NCI-H2171 (cell line): Measurements from ENCODE around the gene MT1M.
"Not testable (repeated sequence)": the region's sequence is repeated elsewhere in the genome, so short reads cannot be mapped to it uniquely, and the experiment has no call there.

Source experiments
- DNase-seq: peaks from one replicate; lab custom pipeline; 2025; lab: John Stamatoyannopoulos, UW

Gene MT1M

DNA sequence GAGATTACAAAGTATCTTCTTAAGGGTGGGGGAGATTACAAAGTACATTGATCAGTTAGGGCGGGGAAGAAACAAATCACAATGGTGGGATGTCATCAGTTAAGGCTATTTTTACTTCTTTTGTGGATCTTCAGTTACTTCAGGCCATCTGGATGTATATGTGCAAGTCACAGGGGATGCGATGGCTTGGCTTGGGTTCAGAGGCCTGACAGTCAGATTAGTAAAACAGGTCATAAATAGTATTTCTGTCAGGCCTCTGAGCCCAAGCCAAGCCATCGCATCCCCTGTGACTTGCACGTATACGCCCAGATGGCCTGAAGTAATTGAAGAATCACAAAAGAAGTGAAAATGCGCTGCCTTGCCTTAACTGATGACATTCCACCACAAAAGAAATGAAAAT, 42.1 kb downstream of the MT1M start:
- not testable (repeated sequence) for DNase-seq

DNA sequence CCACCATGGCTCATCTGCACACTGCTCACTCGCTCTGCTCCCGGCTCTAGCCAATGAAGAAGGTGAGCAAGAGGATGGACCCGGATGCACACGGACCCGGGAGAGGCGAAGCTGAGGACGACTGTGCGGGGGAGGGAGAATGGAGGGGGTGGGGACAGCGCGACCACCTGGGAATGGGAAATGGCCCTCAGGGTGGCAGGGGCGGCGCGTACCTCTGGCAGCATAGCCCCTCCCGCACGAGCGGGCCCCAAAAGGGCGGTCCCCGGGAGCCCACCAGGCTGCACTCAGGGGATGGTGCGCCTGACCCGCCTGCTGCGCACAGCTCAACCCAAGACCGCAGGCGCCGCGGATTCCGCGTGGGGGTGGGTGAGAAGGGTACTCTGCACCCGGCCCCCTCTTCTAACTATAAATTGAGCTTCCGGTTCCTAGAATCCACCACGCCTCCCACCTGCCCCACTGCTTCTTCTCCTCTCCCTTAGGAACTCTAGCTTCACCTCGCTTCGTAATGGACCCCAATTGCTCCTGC, 43.3 kb downstream of the MT1M start:
- DNase-seq: no peak

GRCh38 chr16:56677474-56677873, 45.0 kb downstream of the MT1M start:
- no peak for DNase-seq

- no peak for DNase-seq
These were observed 46.7 kb downstream of the MT1M start for GRCh38 chr16:56679078-56679730.

DNA sequence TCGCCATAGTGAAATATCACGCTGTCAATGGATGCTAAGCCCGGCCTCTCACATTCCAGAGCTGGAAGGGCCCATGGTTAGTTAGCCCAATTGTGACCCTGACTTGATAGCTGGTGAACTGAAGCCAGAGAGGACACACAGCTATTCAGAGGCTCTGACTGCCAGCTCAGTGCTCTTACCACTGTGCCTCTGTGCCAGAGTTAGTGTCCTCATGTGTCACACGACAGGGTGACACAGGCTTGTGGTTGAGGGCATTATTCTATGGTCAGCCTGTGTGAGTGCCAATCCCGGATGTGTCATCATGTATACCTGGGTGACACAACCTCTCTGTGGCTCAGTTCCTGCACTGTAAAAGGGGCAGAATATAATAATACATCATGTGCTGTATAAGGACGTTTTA, 47.4 kb downstream of the MT1M start:
- DNase-seq: no peak

DNA sequence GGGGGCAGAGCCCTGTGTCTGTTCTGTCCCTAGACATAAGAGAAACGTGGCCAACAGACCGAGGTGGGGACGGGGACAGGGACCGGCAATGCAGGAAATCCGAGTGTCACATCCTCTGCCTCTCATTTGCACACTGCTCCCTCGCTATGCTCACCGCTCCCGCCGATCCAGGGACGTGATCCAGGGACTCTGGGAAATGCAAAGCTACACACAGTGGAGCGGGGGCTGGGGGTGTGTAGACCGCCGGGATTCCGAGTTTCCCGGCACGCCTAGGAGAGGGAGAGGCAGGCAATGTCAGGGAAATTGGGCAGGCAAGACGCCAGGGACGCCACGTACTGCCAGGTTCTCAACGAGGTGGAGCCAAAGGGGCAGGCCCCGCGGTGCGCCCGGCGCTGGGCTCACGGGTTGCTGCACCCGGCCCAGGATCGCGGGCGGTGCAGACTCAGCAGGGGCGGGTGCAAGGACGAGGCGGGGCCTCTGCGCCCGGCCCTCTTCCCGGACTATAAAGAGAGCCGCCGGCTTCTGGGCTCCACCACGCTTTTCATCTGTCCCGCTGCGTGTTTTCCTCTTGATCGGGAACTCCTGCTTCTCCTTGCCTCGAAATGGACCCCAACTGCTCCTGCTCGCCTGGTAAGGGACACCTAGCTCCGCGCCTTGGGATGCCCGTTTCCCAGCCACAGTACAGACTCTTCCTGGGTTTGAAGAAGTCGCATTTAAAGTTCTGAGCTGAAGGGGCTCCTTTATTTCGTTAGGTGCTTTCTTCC, 49.7 kb downstream of the MT1M start, which contains the start of gene MT1X:
MT1X (plus strand) TSS at position 532 of the 764 bp plus-strand sequence; CDS start at position 603, 71 bp downstream.
- DNase-seq: peak; percentile 88

DNA sequence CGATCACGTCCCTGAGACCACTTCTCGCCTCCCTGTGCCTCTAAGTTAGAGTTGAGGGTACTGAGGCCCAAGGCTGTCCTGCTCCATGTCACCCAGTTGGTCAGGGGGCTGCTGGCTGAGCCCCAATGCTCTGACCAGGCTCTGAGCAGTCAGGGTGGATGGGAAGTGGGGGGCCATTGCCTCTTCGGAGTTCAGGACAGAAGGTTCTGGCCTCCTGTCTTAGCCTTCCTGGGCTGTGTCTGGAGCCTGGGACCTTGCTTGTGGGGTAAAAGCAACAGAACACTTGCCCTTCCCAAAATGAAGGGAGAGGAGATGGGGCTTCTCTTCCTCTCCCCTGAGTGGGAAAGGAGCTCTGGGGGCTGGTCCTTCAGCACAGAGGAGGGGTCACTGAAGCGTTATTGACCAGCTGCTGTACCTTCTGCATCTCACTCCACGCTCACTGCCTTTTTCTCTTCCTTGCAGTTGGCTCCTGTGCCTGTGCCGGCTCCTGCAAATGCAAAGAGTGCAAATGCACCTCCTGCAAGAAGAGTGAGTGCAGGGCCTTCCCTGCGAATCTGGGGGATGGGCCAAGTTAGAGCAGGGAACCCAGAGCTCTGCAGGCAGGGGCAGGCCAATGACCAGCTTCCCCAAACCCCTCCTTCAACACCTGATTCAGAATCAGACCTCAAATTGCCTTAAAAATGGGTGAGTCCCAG, 50.4 kb downstream of the MT1M start:
- DNase-seq: no peak
